Naive thymus-derived CD4-positive, alpha-beta T cell (primary cell): ENCODE results near the gene CAMTA1. TPM values are rescaled to one million over a fixed set of nuclear protein-coding genes. Genes with fewer than 3 reads are reported as not detected.

Experiments
- ATAC-seq: fragments of 150-1000 bp; cut with Tn5 transposase; 2 replicates; pipeline ENCODE4 v1.10.0; 2021; ENCODE audit warnings: mild to moderate bottlenecking, moderate library complexity
- CTCF ChIA-PET: fragments of 350-600 bp; sonication (Branson Sonifier 250); formaldehyde crosslinking; loops from one replicate; lab custom pipeline; 2021; ENCODE audit warnings: antibody characterized with exemption; lab: Charles Lee
- POLR2A ChIA-PET: fragments of 350-600 bp; sonication (Branson Sonifier 250); formaldehyde crosslinking; loops from one replicate; lab custom pipeline; 2021; ENCODE audit warnings: antibody characterized with exemption, inconsistent platforms; lab: Charles Lee
- DNase-seq, 9 donors: peaks; one replicate each; pipeline versions ENCODE4 v3.0.0 to v3.0.0-alpha.2; 2020 to 2022; ENCODE audit warnings: mixed read lengths in 1 of 9
- H3K27ac ChIP-seq: one replicate; pipeline ENCODE4 v1.7.0; 2013; ENCODE audit warnings: mild to moderate bottlenecking, low read depth, low read length, moderate library complexity
- H3K27me3 ChIP-seq, 2 donors: one replicate each; pipeline ENCODE4 v1.7.0; 2013; ENCODE audit warnings: low read length in 2 of 2, mild to moderate bottlenecking in 2 of 2, moderate library complexity in 2 of 2; ENCODE audit not compliant: control insufficient read depth in 2 of 2, insufficient read depth in 2 of 2
- H3K36me3 ChIP-seq, 3 experiments: 1 replicate in 2 of 3; 2 replicates in 1 of 3; pipeline ENCODE4 v1.7.0; 2013; ENCODE audit warnings: low read length in 3 of 3, mild to moderate bottlenecking in 3 of 3, moderate library complexity in 1 of 3; ENCODE audit not compliant: insufficient read depth in 3 of 3, control insufficient read depth in 2 of 3
- H3K4me1 ChIP-seq, 2 donors: one replicate each; pipeline ENCODE4 v1.7.0; 2013; ENCODE audit warnings: low read length in 2 of 2, mild to moderate bottlenecking in 2 of 2, moderate library complexity in 1 of 2; ENCODE audit not compliant: control insufficient read depth in 2 of 2, insufficient read depth in 2 of 2
- H3K4me3 ChIP-seq: 2 replicates; pipeline ENCODE4 v1.7.0; 2013; ENCODE audit warnings: mild to moderate bottlenecking, low read length
- H3K9me3 ChIP-seq, 3 experiments: 1 replicate in 2 of 3; 2 replicates in 1 of 3; pipeline ENCODE4 v1.7.0; 2013; ENCODE audit warnings: low read length in 3 of 3; ENCODE audit not compliant: control insufficient read depth in 2 of 3
- H3K27ac Mint-ChIP-seq, 9 donors: one replicate each; pipeline ENCODE4 v1.8.0; 2020 to 2022; ENCODE audit warnings: mixed read lengths in 9 of 9, mild to moderate bottlenecking in 8 of 9, moderate library complexity in 5 of 9, inconsistent platforms in 2 of 9
- H3K27me3 Mint-ChIP-seq, 5 donors: one replicate each; pipeline ENCODE4 v1.8.0; 2021 to 2022; ENCODE audit warnings: mixed read lengths in 5 of 5, mild to moderate bottlenecking in 1 of 5
- H3K36me3 Mint-ChIP-seq, 5 donors: one replicate each; pipeline ENCODE4 v1.8.0; 2020 to 2022; ENCODE audit warnings: mixed read lengths in 5 of 5, mild to moderate bottlenecking in 3 of 5, inconsistent platforms in 1 of 5
- H3K4me1 Mint-ChIP-seq, 7 donors: one replicate each; pipeline ENCODE4 v1.8.0; 2020 to 2022; ENCODE audit warnings: mixed read lengths in 7 of 7, mild to moderate bottlenecking in 3 of 7, inconsistent platforms in 1 of 7
- H3K4me3 Mint-ChIP-seq, 10 donors: one replicate each; pipeline ENCODE4 v1.8.0; 2020 to 2022; ENCODE audit warnings: mild to moderate bottlenecking in 10 of 10, mixed read lengths in 10 of 10, moderate library complexity in 6 of 10, inconsistent platforms in 2 of 10
- H3K9me3 Mint-ChIP-seq, 11 donors: one replicate each; pipeline ENCODE4 v1.8.0; 2020 to 2022; ENCODE audit warnings: mixed read lengths in 11 of 11, mild to moderate bottlenecking in 4 of 11, inconsistent platforms in 1 of 11, moderate library complexity in 1 of 11
- intact Hi-C, 2 donors: fragments of 100-400 bp; cut with micrococcal nuclease; formaldehyde crosslinking; loops; one replicate each; pipeline ENCODE4 v1.15.1; 2023
- polyA plus RNA-seq, 2 donors: library from polyadenylated mRNA; unstranded; fragments of 300-500 nt; fragmentation: Illumina TruSeq; gene quantifications; one replicate each; pipeline ENCODE4 v1.2.3, GENCODE V29; 2021
- total RNA-seq, 6 experiments: library from RNA in 5 of 6; stranded (reverse) in 5 of 6; gene quantifications; 1 replicate in 5 of 6; 2 replicates in 1 of 6; pipeline ENCODE4 v1.2.3 and lab custom pipeline; 2021 to 2026

The CAMTA1 gene
- total and polyA plus RNA-seq, 7 experiments from 2014 or later = 38.1 to 68.6 (median 42.6) TPM

- H3K9me3 ChIP-seq = peaks cover 0 to 4% (median 0%) of the 10 kb centered on the region in 3 experiments
- H3K4me3 Mint-ChIP-seq = no peak overlapping the region
- H3K9me3 Mint-ChIP-seq = no peaks in the 10 kb centered on the region
- ChIA-PET CTCF (no interaction called here), POLR2A (no interaction called here)
- H3K27ac Mint-ChIP-seq = no peak overlapping the region
- no peaks in the 10 kb centered on the region for H3K4me1 Mint-ChIP-seq
- no peaks in the 10 kb centered on the region for H3K36me3 Mint-ChIP-seq
- no peaks in the 10 kb centered on the region for H3K27me3 ChIP-seq
- H3K4me3 ChIP-seq = no peak overlapping the region
- intact Hi-C loops = no loop called here
- ATAC-seq (no peak), DNase-seq (no peak)
- no peak overlapping the region for H3K27ac ChIP-seq
- H3K36me3 ChIP-seq = no peaks in the 10 kb centered on the region
- H3K4me1 ChIP-seq = no peaks in the 10 kb centered on the region
- H3K27me3 Mint-ChIP-seq = peaks cover 0 to 4% (median 0%) of the 10 kb centered on the region in 5 donors
These were observed 782.1 kb downstream of the CAMTA1 start for GRCh38 chr1:7567376-7567775.

- DNase-seq (no peak), ATAC-seq (no peak)
- H3K4me1 Mint-ChIP-seq = no peaks in the 10 kb centered on the region
- H3K36me3 ChIP-seq = no peaks in the 10 kb centered on the region
- peaks cover 0 to 4% (median 0%) of the 10 kb centered on the region in 3 experiments for H3K9me3 ChIP-seq
- peaks cover 0 to 4% (median 0%) of the 10 kb centered on the region in 5 donors for H3K27me3 Mint-ChIP-seq
- no peak overlapping the region for H3K27ac Mint-ChIP-seq
- H3K4me1 ChIP-seq = no peaks in the 10 kb centered on the region
- no peak overlapping the region for H3K4me3 ChIP-seq
- H3K27ac ChIP-seq = no peak overlapping the region
- H3K9me3 Mint-ChIP-seq = no peaks in the 10 kb centered on the region
- intact Hi-C loops = no loop called here
- no peak overlapping the region for H3K4me3 Mint-ChIP-seq
- no peaks in the 10 kb centered on the region for H3K36me3 Mint-ChIP-seq
- ChIA-PET CTCF (no interaction called here), POLR2A (no interaction called here)
- H3K27me3 ChIP-seq = no peaks in the 10 kb centered on the region
These were observed 782.8 kb downstream of the CAMTA1 start for GRCh38 chr1:7568053-7568452.

- ATAC-seq = no peak
- Histone ChIP-seq H3K4me1 (no peaks in the 10 kb centered on the region), H3K4me3 (no peak overlapping the region), H3K9me3 (peaks cover 0 to 4% (median 0%) of the 10 kb centered on the region in 3 experiments), H3K27me3 (no peaks in the 10 kb centered on the region), H3K27ac (no peak overlapping the region), H3K36me3 (no peaks in the 10 kb centered on the region)
- ChIA-PET CTCF (no interaction called here), POLR2A (no interaction called here)
- H3K4me3 Mint-ChIP-seq = no peak overlapping the region
- intact Hi-C loops = no loop called here
- no peaks in the 10 kb centered on the region for H3K4me1 Mint-ChIP-seq
- H3K27ac Mint-ChIP-seq = no peak overlapping the region
- DNase-seq = no peak
- H3K9me3 Mint-ChIP-seq = no peaks in the 10 kb centered on the region
- no peaks in the 10 kb centered on the region for H3K36me3 Mint-ChIP-seq
- H3K27me3 Mint-ChIP-seq = peaks cover 0 to 9% (median 0%) of the 10 kb centered on the region in 5 donors
These were observed 783.8 kb downstream of the CAMTA1 start for GRCh38 chr1:7568901-7569524.

- Histone ChIP-seq H3K36me3 (no peaks in the 10 kb centered on the region), H3K4me1 (no peaks in the 10 kb centered on the region), H3K4me3 (no peak overlapping the region), H3K27me3 (no peaks in the 10 kb centered on the region), H3K9me3 (peaks cover 0 to 4% (median 0%) of the 10 kb centered on the region in 3 experiments), H3K27ac (no peak overlapping the region)
- H3K36me3 Mint-ChIP-seq = no peaks in the 10 kb centered on the region
- DNase-seq (no peak), ATAC-seq (no peak)
- H3K27me3 Mint-ChIP-seq = peaks cover 0 to 7% (median 4%) of the 10 kb centered on the region in 5 donors
- CTCF ChIA-PET = no interaction called here
- H3K4me1 Mint-ChIP-seq = no peaks in the 10 kb centered on the region
- no peaks in the 10 kb centered on the region for H3K9me3 Mint-ChIP-seq
- intact Hi-C loops = no loop called here
- no peak overlapping the region for H3K27ac Mint-ChIP-seq
- H3K4me3 Mint-ChIP-seq = no peak overlapping the region
- POLR2A ChIA-PET = no interaction called here
These were observed 785.1 kb downstream of the CAMTA1 start for GRCh38 chr1:7570311-7570710.

- POLR2A ChIA-PET = no interaction called here
- H3K9me3 Mint-ChIP-seq = peaks cover 0 to 3% (median 0%) of the 10 kb centered on the region in 11 donors
- Histone ChIP-seq H3K36me3 (no peaks in the 10 kb centered on the region), H3K27ac (no peak overlapping the region), H3K9me3 (peaks cover 0 to 4% (median 0%) of the 10 kb centered on the region in 3 experiments), H3K4me1 (no peaks in the 10 kb centered on the region), H3K4me3 (no peak overlapping the region), H3K27me3 (no peaks in the 10 kb centered on the region)
- DNase-seq (no peak), ATAC-seq (no peak)
- CTCF ChIA-PET = no interaction called here
- peaks cover 0 to 3% (median 0%) of the 10 kb centered on the region in 7 donors for H3K4me1 Mint-ChIP-seq
- peaks cover 0 to 14% (median 7%) of the 10 kb centered on the region in 5 donors for H3K27me3 Mint-ChIP-seq
- H3K4me3 Mint-ChIP-seq = no peak overlapping the region
- H3K27ac Mint-ChIP-seq = no peak overlapping the region
- intact Hi-C loops = no loop called here
- H3K36me3 Mint-ChIP-seq = no peaks in the 10 kb centered on the region
These were observed 787.4 kb downstream of the CAMTA1 start for GRCh38 chr1:7572654-7573152.

GRCh38 chr1:7573481-7573880, 788.2 kb downstream of the CAMTA1 start:
- Mint-ChIP-seq H3K27me3 (peaks cover 0 to 14% (median 7%) of the 10 kb centered on the region in 5 donors), H3K36me3 (no peaks in the 10 kb centered on the region), H3K4me3 (no peak overlapping the region), H3K9me3 (peaks cover 0 to 3% (median 0%) of the 10 kb centered on the region in 11 donors), H3K27ac (no peak overlapping the region), H3K4me1 (peaks cover 0 to 3% (median 0%) of the 10 kb centered on the region in 7 donors)
- DNase-seq (no peak), ATAC-seq (no peak)
- Histone ChIP-seq H3K27ac (no peak overlapping the region), H3K27me3 (no peaks in the 10 kb centered on the region), H3K4me1 (no peaks in the 10 kb centered on the region), H3K4me3 (no peak overlapping the region), H3K36me3 (no peaks in the 10 kb centered on the region), H3K9me3 (no peaks in the 10 kb centered on the region)
- intact Hi-C loops = no loop called here
- ChIA-PET CTCF (no interaction called here), POLR2A (no interaction called here)
